ENCODE results near the gene EMILIN2.
"Not testable (repeated sequence)": the region's sequence is repeated elsewhere in the genome, so short reads cannot be mapped to it uniquely, and the experiment has no call there.

DNA sequence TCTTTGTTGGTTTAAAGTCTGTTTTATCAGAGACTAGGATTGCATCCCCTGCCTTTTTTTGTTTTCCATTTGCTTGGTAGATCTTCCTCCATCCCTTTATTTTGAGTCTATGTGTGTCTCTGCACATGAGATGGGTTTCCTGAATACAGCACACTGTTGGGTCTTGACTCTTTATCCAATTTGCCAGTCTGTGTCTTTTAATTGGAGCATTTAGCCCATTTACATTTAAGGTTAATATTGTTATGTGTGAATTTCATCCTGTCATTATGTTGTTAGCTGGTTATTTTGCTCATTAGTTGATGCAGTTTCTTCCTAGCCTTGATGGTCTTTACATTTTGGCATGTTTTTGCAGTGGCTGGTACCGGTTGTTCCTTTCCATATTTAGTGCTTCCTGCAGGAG is 17.2 kb downstream of the EMILIN2 start:
- not testable (repeated sequence) for TF ChIP-seq POLR2A, POLR2AphosphoS5 (IDR thresholded peaks at IDR 0.05)
- TF ChIP-seq, protein P1, sequence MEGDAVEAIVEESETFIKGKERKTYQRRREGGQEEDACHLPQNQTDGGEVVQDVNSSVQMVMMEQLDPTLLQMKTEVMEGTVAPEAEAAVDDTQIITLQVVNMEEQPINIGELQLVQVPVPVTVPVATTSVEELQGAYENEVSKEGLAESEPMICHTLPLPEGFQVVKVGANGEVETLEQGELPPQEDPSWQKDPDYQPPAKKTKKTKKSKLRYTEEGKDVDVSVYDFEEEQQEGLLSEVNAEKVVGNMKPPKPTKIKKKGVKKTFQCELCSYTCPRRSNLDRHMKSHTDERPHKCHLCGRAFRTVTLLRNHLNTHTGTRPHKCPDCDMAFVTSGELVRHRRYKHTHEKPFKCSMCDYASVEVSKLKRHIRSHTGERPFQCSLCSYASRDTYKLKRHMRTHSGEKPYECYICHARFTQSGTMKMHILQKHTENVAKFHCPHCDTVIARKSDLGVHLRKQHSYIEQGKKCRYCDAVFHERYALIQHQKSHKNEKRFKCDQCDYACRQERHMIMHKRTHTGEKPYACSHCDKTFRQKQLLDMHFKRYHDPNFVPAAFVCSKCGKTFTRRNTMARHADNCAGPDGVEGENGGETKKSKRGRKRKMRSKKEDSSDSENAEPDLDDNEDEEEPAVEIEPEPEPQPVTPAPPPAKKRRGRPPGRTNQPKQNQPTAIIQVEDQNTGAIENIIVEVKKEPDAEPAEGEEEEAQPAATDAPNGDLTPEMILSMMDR (IDR thresholded peaks at IDR 0.05) = not testable (repeated sequence)
